OCI-LY7 (cell line): ENCODE results near the gene KLHL22. TPM values are rescaled to one million over a fixed set of nuclear protein-coding genes. Genes with fewer than 3 reads are reported as not detected.
"Not testable (repeated sequence)": the region's sequence is repeated elsewhere in the genome, so short reads cannot be mapped to it uniquely, and the experiment has no call there.

ENCODE experiments used
- BruUV-seq: library from RNA; stranded (reverse); fragments of 400-500 nt; replicated peaks from 2 replicates; lab custom pipeline; 2021; lab: Mats Ljungman, UMichigan
- CTCF ChIA-PET: fragments of 300-600 bp; sonication (Branson Sonifier 250); formaldehyde crosslinking; loops from one replicate; lab custom pipeline; 2022; ENCODE audit warnings: antibody characterized with exemption; ENCODE audit not compliant: unreplicated experiment; lab: Charles Lee
- POLR2A ChIA-PET: fragments of 300-600 bp; sonication (Branson Sonifier 250); formaldehyde crosslinking; loops from one replicate; lab custom pipeline; 2022; ENCODE audit warnings: antibody characterized with exemption; lab: Charles Lee
- DNase-seq: peaks from one replicate; pipeline ENCODE4 v3.0.0-alpha.2; 2015; ENCODE audit warnings: low spot score
- H2AFZ ChIP-seq: fragments of 200-600 bp; sonication (generic), shearing (Covaris generic); 2 replicates; pipeline ENCODE4 v1.6.1; 2014; ENCODE audit warnings: mild to moderate bottlenecking, antibody characterized with exemption, low read length, moderate library complexity
- H3K27ac ChIP-seq: fragments of 200-600 bp; sonication (generic); 2 replicates; pipeline ENCODE4 v1.5.1; 2014; ENCODE audit warnings: mixed run types, low read depth, mild to moderate bottlenecking, moderate library complexity, low read length, inconsistent platforms; ENCODE audit not compliant: poor library complexity, severe bottlenecking
- H3K36me3 ChIP-seq: fragments of 200-600 bp; sonication (generic); 2 replicates; pipeline ENCODE4 v1.6.1; 2014; ENCODE audit warnings: mild to moderate bottlenecking, antibody characterized with exemption, low read length, moderate library complexity, mixed read lengths; ENCODE audit not compliant: insufficient read depth
- H3K4me1 ChIP-seq: fragments of 200-600 bp; sonication (generic); 2 replicates; pipeline ENCODE4 v1.5.1; 2014; ENCODE audit warnings: mild to moderate bottlenecking, low read length; ENCODE audit not compliant: insufficient read depth, poor library complexity, severe bottlenecking
- H3K4me2 ChIP-seq: fragments of 200-600 bp; sonication (generic); 2 replicates; pipeline ENCODE4 v1.6.1; 2014; ENCODE audit warnings: mild to moderate bottlenecking, low read length
- H3K4me3 ChIP-seq: fragments of 200-600 bp; sonication (generic); 2 replicates; pipeline ENCODE4 v1.5.1; 2014; ENCODE audit warnings: mild to moderate bottlenecking, low read depth, low read length; ENCODE audit not compliant: poor library complexity, severe bottlenecking
- H3K79me2 ChIP-seq: fragments of 200-600 bp; sonication (generic); 2 replicates; pipeline ENCODE4 v1.6.1; 2016; ENCODE audit warnings: low read depth, mild to moderate bottlenecking, low read length, moderate library complexity, mixed read lengths; ENCODE audit not compliant: insufficient read depth
- H3K9me2 ChIP-seq: fragments of 200-600 bp; sonication (generic); 2 replicates; pipeline ENCODE4 v1.6.1; 2016; ENCODE audit warnings: mild to moderate bottlenecking, low read length, mixed read lengths; ENCODE audit not compliant: insufficient read depth
- H3K9me3 ChIP-seq: fragments of 200-600 bp; sonication (generic); 2 replicates; pipeline ENCODE4 v1.6.1; 2014; ENCODE audit warnings: mild to moderate bottlenecking, mixed run types, low read length, mixed read lengths
- H4K20me1 ChIP-seq: fragments of 200-600 bp; sonication (generic); 2 replicates; pipeline ENCODE4 v1.6.1; 2014; ENCODE audit warnings: mild to moderate bottlenecking, antibody characterized with exemption, low read length, moderate library complexity, mixed read lengths; ENCODE audit not compliant: insufficient read depth
- EZH2phosphoT487 ChIP-seq: fragments of 200-600 bp; sonication (generic); IDR thresholded peaks from 2 replicates; pipeline ENCODE4 v1.6.1; 2018; ENCODE audit warnings: low read depth, borderline replicate concordance, mild to moderate bottlenecking, mixed run types, antibody characterized with exemption, low read length, moderate library complexity, mixed read lengths
- intact Hi-C: fragments of 100-400 bp; cut with micrococcal nuclease; formaldehyde crosslinking; loops from one replicate; pipeline ENCODE4 v1.10.0; 2022; ENCODE audit not compliant: unreplicated experiment
- total RNA-seq, 2 experiments: library from RNA; depleted of rRNA in 1 of 2; stranded (reverse); fragments of >200 nt in 1 of 2; shearing (Covaris generic) in 1 of 2; gene quantifications; 2 replicates each; pipeline ENCODE4 v1.2.3, GENCODE V29; 2014 to 2022
- TF ChIP-seq, protein P1 (sequence below): fragments of 200-600 bp; sonication (generic); conservative IDR thresholded peaks from 2 replicates; pipeline ENCODE4 v1.5.1; 2014; ENCODE audit warnings: mild to moderate bottlenecking, antibody characterized with exemption, low read length, moderate library complexity, mixed read lengths

KLHL22 gene
- total RNA-seq, 2 experiments from 2014 or later, result 14.8 to 38.1 TPM

DNA sequence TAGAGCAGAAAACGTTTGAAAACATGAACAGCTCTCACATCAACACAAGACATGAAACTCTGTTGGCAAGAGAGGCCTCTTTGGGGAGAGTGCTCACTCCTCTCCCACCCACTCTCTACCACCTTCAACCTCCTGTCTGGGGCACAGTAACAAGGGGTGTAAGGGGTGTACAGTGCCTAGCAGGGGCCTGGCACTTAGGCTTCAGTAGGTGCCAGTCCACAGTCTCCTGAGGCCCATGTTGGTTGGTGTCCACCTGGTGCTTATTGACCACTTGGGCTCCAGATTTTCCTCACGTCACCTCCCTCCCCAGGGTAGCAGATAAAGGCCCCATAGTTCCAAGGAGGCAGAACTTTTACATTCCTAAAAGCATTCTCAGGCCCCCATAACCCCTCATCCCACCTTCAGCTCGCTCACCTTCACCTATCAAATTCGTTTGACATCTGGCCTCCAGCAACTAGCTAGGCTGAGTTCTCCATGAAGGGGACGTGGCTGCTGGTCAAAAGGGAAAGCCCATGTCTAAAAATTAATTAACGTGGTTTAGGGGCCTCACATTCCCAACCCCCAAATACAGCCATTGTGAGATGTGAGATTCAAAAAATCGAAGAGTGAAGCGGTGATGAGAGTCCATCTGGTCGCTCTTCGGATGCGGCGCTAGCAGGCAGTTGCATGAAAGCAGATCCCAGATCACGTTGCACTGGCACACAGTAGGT, 11.1 kb upstream of the KLHL22 start:
- H3K4me2 ChIP-seq, result peak overlapping the region; percentile 91
- H3K9me2 ChIP-seq, result no peaks in the 10 kb centered on the region
- ChIA-PET POLR2A (interaction anchor here (1.3 kb wide), 1 partner anchor 8 kb away, joined by 4 read pairs; no protein-coding TSS in a partner anchor), CTCF (interaction anchor here (0.6 kb wide), 1 partner anchor 1215 kb away, joined by 3 read pairs; the partner anchor contains the start of gene CLTCL1)
- no peak overlapping the region for H3K27ac ChIP-seq
- H3K79me2 ChIP-seq, result peaks cover 42% of the 10 kb centered on the region
- peaks cover 37% of the 10 kb centered on the region for H3K4me1 ChIP-seq
- H3K36me3 ChIP-seq, result peaks cover 17% of the 10 kb centered on the region; the same call in 1 of the 2 replicates
- H4K20me1 ChIP-seq, result peaks cover 24% of the 10 kb centered on the region
- H3K9me3 ChIP-seq, result no peaks in the 10 kb centered on the region
- no TSS peak for BruUV-seq
- TF ChIP-seq, protein P1, sequence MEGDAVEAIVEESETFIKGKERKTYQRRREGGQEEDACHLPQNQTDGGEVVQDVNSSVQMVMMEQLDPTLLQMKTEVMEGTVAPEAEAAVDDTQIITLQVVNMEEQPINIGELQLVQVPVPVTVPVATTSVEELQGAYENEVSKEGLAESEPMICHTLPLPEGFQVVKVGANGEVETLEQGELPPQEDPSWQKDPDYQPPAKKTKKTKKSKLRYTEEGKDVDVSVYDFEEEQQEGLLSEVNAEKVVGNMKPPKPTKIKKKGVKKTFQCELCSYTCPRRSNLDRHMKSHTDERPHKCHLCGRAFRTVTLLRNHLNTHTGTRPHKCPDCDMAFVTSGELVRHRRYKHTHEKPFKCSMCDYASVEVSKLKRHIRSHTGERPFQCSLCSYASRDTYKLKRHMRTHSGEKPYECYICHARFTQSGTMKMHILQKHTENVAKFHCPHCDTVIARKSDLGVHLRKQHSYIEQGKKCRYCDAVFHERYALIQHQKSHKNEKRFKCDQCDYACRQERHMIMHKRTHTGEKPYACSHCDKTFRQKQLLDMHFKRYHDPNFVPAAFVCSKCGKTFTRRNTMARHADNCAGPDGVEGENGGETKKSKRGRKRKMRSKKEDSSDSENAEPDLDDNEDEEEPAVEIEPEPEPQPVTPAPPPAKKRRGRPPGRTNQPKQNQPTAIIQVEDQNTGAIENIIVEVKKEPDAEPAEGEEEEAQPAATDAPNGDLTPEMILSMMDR, result no peak
- no peak for TF ChIP-seq EZH2phosphoT487
- intact Hi-C loops, result no loop called here
- peak overlapping the region; percentile 80 for H2AFZ ChIP-seq
- H3K4me3 ChIP-seq, result peak overlapping the region; percentile 96
- no peak for DNase-seq

DNA sequence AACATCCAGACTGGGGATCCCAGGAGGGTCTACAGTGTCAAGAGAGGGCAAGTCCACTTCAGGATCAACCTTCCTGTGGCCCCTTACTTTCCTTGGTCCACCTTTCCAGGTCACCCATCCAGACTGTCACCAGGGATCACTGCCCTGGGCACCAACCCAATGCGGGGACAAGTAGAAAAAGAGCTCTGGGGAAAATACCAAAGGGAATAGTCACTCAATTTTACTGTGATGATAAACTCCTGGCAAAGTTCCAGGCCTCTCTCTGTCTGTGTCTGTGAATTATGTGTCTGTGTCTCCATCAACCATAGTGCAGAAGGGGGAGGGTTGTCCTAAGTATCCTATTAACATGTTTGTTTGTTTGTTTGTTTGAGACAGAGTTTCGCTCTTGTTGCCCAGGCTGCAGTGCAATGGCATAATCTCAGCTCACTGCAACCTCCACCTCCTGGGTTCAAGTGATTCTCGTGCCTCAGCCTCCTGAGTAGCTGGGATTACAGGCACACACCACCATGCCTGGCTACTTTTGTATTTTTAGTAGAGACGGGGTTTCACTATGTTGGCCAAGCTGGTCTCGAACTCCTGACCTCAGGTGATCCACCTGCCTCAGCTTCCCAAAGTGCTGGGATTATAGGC, 8.8 kb upstream of the KLHL22 start:
- CTCF ChIA-PET, H3K4me2 ChIP-seq, BruUV-seq, H3K4me3 ChIP-seq, DNase-seq, H4K20me1 ChIP-seq, H2AFZ ChIP-seq, intact Hi-C loops, H3K36me3 ChIP-seq, H3K9me3 ChIP-seq, H3K27ac ChIP-seq, H3K9me2 ChIP-seq: not testable (repeated sequence)
- Histone ChIP-seq H3K79me2 (peaks cover 20% of the 10 kb centered on the region), H3K4me1 (peaks cover 15% of the 10 kb centered on the region)
- POLR2A ChIA-PET, result interaction anchor here (0.7 kb wide), 1 partner anchor 15 kb away, joined by 3 read pairs; no protein-coding TSS in a partner anchor

DNA sequence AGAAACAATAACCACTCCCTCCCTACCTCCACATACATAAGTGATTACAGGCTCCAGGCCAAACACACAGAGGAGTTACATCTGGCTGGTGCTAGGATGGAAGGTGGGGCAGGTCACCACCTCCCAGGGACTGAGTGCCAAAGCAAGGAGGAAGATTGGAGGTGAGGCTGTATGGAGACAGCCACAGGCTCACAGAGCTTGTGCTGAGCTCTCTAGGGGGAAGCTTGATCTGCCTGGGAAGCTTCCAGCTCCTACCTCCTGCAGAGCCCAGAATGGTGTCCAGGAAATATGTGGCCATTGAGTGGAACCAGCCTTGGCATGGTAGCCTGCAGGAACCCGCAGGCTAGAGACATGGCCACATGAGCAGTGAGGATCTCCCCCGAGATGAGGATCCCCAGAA, 8.2 kb upstream of the KLHL22 start:
- H4K20me1 ChIP-seq, result peaks cover 2% of the 10 kb centered on the region; the same call in 1 of the 2 replicates
- intact Hi-C loops, result no loop called here
- no peaks in the 10 kb centered on the region for H3K9me3 ChIP-seq
- H3K4me3 ChIP-seq, result no peak overlapping the region
- H3K36me3 ChIP-seq, result no peaks in the 10 kb centered on the region
- no TSS peak for BruUV-seq
- peaks cover 14% of the 10 kb centered on the region for H3K79me2 ChIP-seq
- H3K27ac ChIP-seq, result no peak overlapping the region
- no peak overlapping the region for H3K4me2 ChIP-seq
- no peak for DNase-seq
- TF ChIP-seq, protein P1, result no peak
- TF ChIP-seq EZH2phosphoT487, result no peak
- POLR2A ChIA-PET, result no interaction called here
- peaks cover 9% of the 10 kb centered on the region for H3K4me1 ChIP-seq
- CTCF ChIA-PET, result no interaction called here
- H2AFZ ChIP-seq, result no peak overlapping the region
- H3K9me2 ChIP-seq, result no peaks in the 10 kb centered on the region
